A549 treated with CpdA at 1 μM for 4 hours (cell line): Measurements from ENCODE around the gene PHETA2. TPM values are rescaled to one million over a fixed set of nuclear protein-coding genes. Genes with fewer than 3 reads are reported as not detected.

ENCODE experiments used
- total RNA-seq: library from RNA; stranded (reverse); fragments of 200-300 nt; extraction: Qiagen RNA extraction; gene quantifications from 5 replicates; pipeline ENCODE4 v1.2.3, GENCODE V29; 2022; ENCODE audit warnings: low read depth

Gene PHETA2
- total RNA-seq, result not detected in 5 replicates

GRCh38 chr22:42074132-42074811 is at the start of gene PHETA2:
TSS of gene PHETA2 (plus strand) at chr22:42074248. CDS start at chr22:42077294, 3,046 bp downstream.

GRCh38 chr22:42070517-42071422 is 3.3 kb upstream of the PHETA2 start, which contains the start of gene NAGA:
TSS of gene NAGA (minus strand) at chr22:42070812. CDS start at chr22:42070297, 515 bp downstream.

GRCh38 chr22:42079319-42080251 is 5.5 kb downstream of the PHETA2 start, which contains the start of gene SMDT1:
TSS of gene SMDT1 (plus strand) at chr22:42079700. CDS start at chr22:42079769, 69 bp downstream.

GRCh38 chr22:42090596-42091454 is 16.8 kb downstream of the PHETA2 start, which contains the start of gene NDUFA6:
TSS of gene NDUFA6 (minus strand) at chr22:42090772. CDS start at chr22:42090744, 28 bp downstream.

Other genes with a start within 250 kb of the PHETA2 start
- gene SREBF2, start 241.1 kb upstream of the PHETA2 start, total RNA-seq, result 24.4 to 32.7 TPM (median 29.5 TPM) in 5 replicates
- gene SHISA8, start 159.2 kb upstream of the PHETA2 start, total RNA-seq, result 0.13 to 0.19 TPM (median 0.15 TPM) in 4 of 5 replicates, not detected in the other
- gene TNFRSF13C, start 147.4 kb upstream of the PHETA2 start, total RNA-seq, result 0.13 to 0.30 TPM (median 0.21 TPM) in 5 replicates
- gene CENPM, start 127.1 kb upstream of the PHETA2 start, total RNA-seq, result 25.6 to 40.3 TPM (median 36.6 TPM) in 5 replicates
- gene SEPTIN3, start 104.8 kb upstream of the PHETA2 start, total RNA-seq, result 1.3 to 1.5 TPM (median 1.4 TPM) in 5 replicates
- gene WBP2NL, start 75.5 kb upstream of the PHETA2 start, total RNA-seq, result 0.09 TPM in 1 of 5 replicates, not detected in the others
- 6.1 to 7.7 TPM (median 7.3 TPM) in 5 replicates for gene NAGA, start 3.4 kb upstream of the PHETA2 start, total RNA-seq
- gene SMDT1, start 5.5 kb downstream of the PHETA2 start, total RNA-seq, result 20.1 to 41.2 TPM (median 40.8 TPM) in 5 replicates
- 62.2 to 74.5 TPM (median 69.0 TPM) in 5 replicates for gene NDUFA6, start 16.5 kb downstream of the PHETA2 start, total RNA-seq
- gene CYP2D6, start 56.6 kb downstream of the PHETA2 start, total RNA-seq, result 0.30 to 0.81 TPM (median 0.54 TPM) in 5 replicates
- 11.7 to 18.1 TPM (median 13.5 TPM) in 5 replicates for gene TCF20, start 196.4 kb downstream of the PHETA2 start, total RNA-seq